Hindlimb muscle (tissue), 1 donor: ENCODE data around the gene COX10. TPM values are rescaled to one million over a fixed set of nuclear protein-coding genes. Genes with fewer than 3 reads are reported as not detected.
A peak's percentile ranks its signal among the peaks of the same experiment; 100 is the strongest.
"Not testable (repeated sequence)": the region's sequence is repeated elsewhere in the genome, so short reads cannot be mapped to it uniquely, and the experiment has no call there.

ENCODE experiments used
- DNase-seq: peaks from one replicate; pipeline ENCODE4 v3.0.0-alpha.2; 2013
- polyA plus RNA-seq: library from polyadenylated mRNA; unstranded; fragments of 120-200 nt; gene quantifications from one replicate; pipeline ENCODE4 v1.2.1, GENCODE V29; 2013; ENCODE audit not compliant: insufficient read length

The COX10 gene
- polyA plus RNA-seq, 1 donor: 17.1 TPM

- DNase-seq: no peak
These were observed 54.4 kb downstream of the COX10 start for GRCh38 chr17:14123619-14124278.

- no peak for DNase-seq
These were observed 55.5 kb downstream of the COX10 start for GRCh38 chr17:14124854-14125253.

GRCh38 chr17:14125518-14126137, 56.3 kb downstream of the COX10 start:
- no peak for DNase-seq

GRCh38 chr17:14133104-14133503, 63.8 kb downstream of the COX10 start:
- DNase-seq: no peak

- no peak for DNase-seq
These were observed 65.2 kb downstream of the COX10 start for GRCh38 chr17:14134456-14134855.

- no peak for DNase-seq
These were observed 66.7 kb downstream of the COX10 start for GRCh38 chr17:14135906-14136590.

- DNase-seq: no peak
These were observed 69.3 kb downstream of the COX10 start for GRCh38 chr17:14138649-14139048.

- DNase-seq: no peak
These were observed 74.4 kb downstream of the COX10 start for GRCh38 chr17:14143688-14144087.

- DNase-seq: peak; percentile 11
These were observed 75.2 kb downstream of the COX10 start for GRCh38 chr17:14144508-14144907.

- no peak for DNase-seq
These were observed 80.4 kb downstream of the COX10 start for GRCh38 chr17:14149751-14150150.

GRCh38 chr17:14150619-14151018, 81.3 kb downstream of the COX10 start:
- no peak for DNase-seq

- peak; percentile 54 for DNase-seq
These were observed 83.4 kb downstream of the COX10 start for GRCh38 chr17:14152721-14153120.

GRCh38 chr17:14153374-14153773, 84.1 kb downstream of the COX10 start:
- no peak for DNase-seq

GRCh38 chr17:14156689-14157088, 87.4 kb downstream of the COX10 start:
- no peak for DNase-seq

- DNase-seq: no peak
These were observed 88.5 kb downstream of the COX10 start for GRCh38 chr17:14157822-14158221.

- DNase-seq: no peak
These were observed 89.4 kb downstream of the COX10 start for GRCh38 chr17:14158707-14159106.

- no peak for DNase-seq
These were observed 92.1 kb downstream of the COX10 start for GRCh38 chr17:14161419-14161818.

- DNase-seq: no peak
These were observed 96.3 kb downstream of the COX10 start for GRCh38 chr17:14165616-14166015.

GRCh38 chr17:14167831-14168230, 98.5 kb downstream of the COX10 start:
- not testable (repeated sequence) for DNase-seq

GRCh38 chr17:14168582-14168981, 99.3 kb downstream of the COX10 start:
- DNase-seq: no peak

GRCh38 chr17:14169287-14169686, 100.0 kb downstream of the COX10 start:
- no peak for DNase-seq

GRCh38 chr17:14169901-14170300, 100.6 kb downstream of the COX10 start:
- DNase-seq: no peak

GRCh38 chr17:14176989-14177388, 107.7 kb downstream of the COX10 start:
- peak; percentile 11 for DNase-seq

- DNase-seq: not testable (repeated sequence)
These were observed 108.5 kb downstream of the COX10 start for GRCh38 chr17:14177801-14178200.
